Muscle of arm (tissue), 14 donors: ENCODE results near the gene RASGRP3. TPM values are rescaled to one million over a fixed set of nuclear protein-coding genes. Genes with fewer than 3 reads are reported as not detected.
A peak's percentile ranks its signal among the peaks of the same experiment; 100 is the strongest.
"Not testable (repeated sequence)": the region's sequence is repeated elsewhere in the genome, so short reads cannot be mapped to it uniquely, and the experiment has no call there.

Experiments
- DNase-seq: peaks from one replicate; pipeline ENCODE4 v3.0.0-alpha.2; 2013
- long read RNA-seq, 11 donors: transcript quantifications; one replicate each; lab custom pipeline, GENCODE V29; 2026
- polyA plus RNA-seq, 12 donors: library from polyadenylated mRNA; unstranded; fragments of 120-200 nt; gene quantifications; one replicate each; pipeline ENCODE4 v1.2.1, GENCODE V29; 2013; ENCODE audit not compliant: insufficient read length in 12 of 12

RASGRP3 gene
- polyA plus RNA-seq: 10 to 100 TPM in 11 of 12 donors, not detected in 1; 18.1 to 45.7 (median 34.7) TPM
- long read RNA-seq, donor 1, full-length matches to known transcripts: 2 of 2 reads
- long read RNA-seq, donor 1, partial matches to known transcripts: 0 of 2 reads
- long read RNA-seq, donor 1, other reads (novel, unspliced or antisense): 0 of 2 reads
- long read RNA-seq, donor 2, partial matches to known transcripts: 0 of 8 reads
- long read RNA-seq, donor 2, other reads (novel, unspliced or antisense): 7 of 8 reads
- long read RNA-seq, donor 3, partial matches to known transcripts: 0 of 6 reads
- long read RNA-seq, donor 3, other reads (novel, unspliced or antisense): 6 of 6 reads
- long read RNA-seq, donor 4, full-length matches to known transcripts: 1 of 1 reads
- long read RNA-seq, donor 4, partial matches to known transcripts: 0 of 1 reads
- long read RNA-seq, donor 4, other reads (novel, unspliced or antisense): 0 of 1 reads
- long read RNA-seq, donor 5: 0 reads
- long read RNA-seq, donor 6, full-length matches to known transcripts: 1 of 11 reads
- long read RNA-seq, donor 6, partial matches to known transcripts: 10 of 11 reads
- long read RNA-seq, donor 6, other reads (novel, unspliced or antisense): 0 of 11 reads
- long read RNA-seq, donor 7, partial matches to known transcripts: 7 of 8 reads
- long read RNA-seq, donor 7, other reads (novel, unspliced or antisense): 0 of 8 reads
- long read RNA-seq, donor 8: 0 reads
- long read RNA-seq, donor 9, partial matches to known transcripts: 5 of 5 reads
- long read RNA-seq, donor 9, other reads (novel, unspliced or antisense): 0 of 5 reads
- long read RNA-seq, donor 10, partial matches to known transcripts: 5 of 14 reads
- long read RNA-seq, donor 10, other reads (novel, unspliced or antisense): 9 of 14 reads
- long read RNA-seq, donor 11, full-length matches to known transcripts: 5 of 5 reads
- long read RNA-seq, donor 11, partial matches to known transcripts: 0 of 5 reads
- long read RNA-seq, donor 11, other reads (novel, unspliced or antisense): 0 of 5 reads

- DNase-seq: peak; percentile 88
Observed at GRCh38 chr2:33476131-33476792, at the start of gene RASGRP3. Gene RASGRP3 (plus strand): TSS chr2:33476649. CDS start chr2:33515137, 38,488 bp downstream.

GRCh38 chr2:33426666-33427231 is 49.7 kb upstream of the RASGRP3 start:
- DNase-seq: no peak

- no peak for DNase-seq
Observed at GRCh38 chr2:33430077-33430476, 46.4 kb upstream of the RASGRP3 start.

GRCh38 chr2:33430856-33431255 is 45.6 kb upstream of the RASGRP3 start:
- DNase-seq: no peak

GRCh38 chr2:33432871-33433270 is 43.6 kb upstream of the RASGRP3 start:
- no peak for DNase-seq

GRCh38 chr2:33433279-33434235 is 42.9 kb upstream of the RASGRP3 start:
- DNase-seq: peak; percentile 20

- DNase-seq: no peak
Observed at GRCh38 chr2:33435518-33435917, 40.9 kb upstream of the RASGRP3 start.

GRCh38 chr2:33436083-33436482 is 40.4 kb upstream of the RASGRP3 start:
- DNase-seq: no peak

GRCh38 chr2:33437297-33437696 is 39.2 kb upstream of the RASGRP3 start:
- no peak for DNase-seq

- DNase-seq: no peak
Observed at GRCh38 chr2:33437815-33438214, 38.6 kb upstream of the RASGRP3 start.

- peak; percentile 56 for DNase-seq
Observed at GRCh38 chr2:33441235-33441810, 35.1 kb upstream of the RASGRP3 start.

GRCh38 chr2:33442052-33442451 is 34.4 kb upstream of the RASGRP3 start:
- DNase-seq: not testable (repeated sequence)

- peak; percentile 55 for DNase-seq
Observed at GRCh38 chr2:33442528-33443079, 33.8 kb upstream of the RASGRP3 start.

- no peak for DNase-seq
Observed at GRCh38 chr2:33443274-33443829, 33.1 kb upstream of the RASGRP3 start.

GRCh38 chr2:33444967-33445366 is 31.5 kb upstream of the RASGRP3 start:
- DNase-seq: no peak

- no peak for DNase-seq
Observed at GRCh38 chr2:33448220-33448899, 28.1 kb upstream of the RASGRP3 start.

GRCh38 chr2:33451214-33451613 is 25.2 kb upstream of the RASGRP3 start:
- DNase-seq: no peak

- no peak for DNase-seq
Observed at GRCh38 chr2:33451825-33452224, 24.6 kb upstream of the RASGRP3 start.

- DNase-seq: no peak
Observed at GRCh38 chr2:33452545-33452944, 23.9 kb upstream of the RASGRP3 start.
